ENCODE results near the gene KRT26.

DNA sequence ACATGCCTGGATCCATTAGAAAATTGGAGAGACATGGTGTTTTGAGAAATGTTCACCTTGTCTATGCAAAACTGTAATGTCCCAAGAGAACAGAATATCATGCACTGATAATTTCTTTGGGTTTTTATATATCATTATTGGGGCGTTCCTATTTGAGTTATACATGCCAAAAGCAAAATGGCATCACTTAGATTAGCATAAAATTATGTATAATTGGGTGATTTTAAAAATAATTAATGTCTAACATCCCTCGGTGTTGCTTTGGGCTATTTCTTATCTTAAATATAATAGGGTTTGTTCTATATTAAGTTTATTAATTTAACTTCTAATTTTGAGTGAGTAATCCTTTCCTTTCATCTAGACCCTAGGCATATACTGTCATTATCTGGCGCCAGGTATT lies 27.9 kb upstream of the KRT26 start, which contains the start of gene KRT28:
- TF ChIP-seq GABPA (IDR thresholded peaks at IDR 0.05; ENCODE audit: low read depth) (no peak), POLR2AphosphoS5 (IDR thresholded peaks at IDR 0.05; ENCODE audit: low read depth) (no peak)
- TF ChIP-seq, protein P1, sequence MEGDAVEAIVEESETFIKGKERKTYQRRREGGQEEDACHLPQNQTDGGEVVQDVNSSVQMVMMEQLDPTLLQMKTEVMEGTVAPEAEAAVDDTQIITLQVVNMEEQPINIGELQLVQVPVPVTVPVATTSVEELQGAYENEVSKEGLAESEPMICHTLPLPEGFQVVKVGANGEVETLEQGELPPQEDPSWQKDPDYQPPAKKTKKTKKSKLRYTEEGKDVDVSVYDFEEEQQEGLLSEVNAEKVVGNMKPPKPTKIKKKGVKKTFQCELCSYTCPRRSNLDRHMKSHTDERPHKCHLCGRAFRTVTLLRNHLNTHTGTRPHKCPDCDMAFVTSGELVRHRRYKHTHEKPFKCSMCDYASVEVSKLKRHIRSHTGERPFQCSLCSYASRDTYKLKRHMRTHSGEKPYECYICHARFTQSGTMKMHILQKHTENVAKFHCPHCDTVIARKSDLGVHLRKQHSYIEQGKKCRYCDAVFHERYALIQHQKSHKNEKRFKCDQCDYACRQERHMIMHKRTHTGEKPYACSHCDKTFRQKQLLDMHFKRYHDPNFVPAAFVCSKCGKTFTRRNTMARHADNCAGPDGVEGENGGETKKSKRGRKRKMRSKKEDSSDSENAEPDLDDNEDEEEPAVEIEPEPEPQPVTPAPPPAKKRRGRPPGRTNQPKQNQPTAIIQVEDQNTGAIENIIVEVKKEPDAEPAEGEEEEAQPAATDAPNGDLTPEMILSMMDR (IDR thresholded peaks at IDR 0.05; ENCODE audit: insufficient read depth, low read length) = no peak
- TF ChIP-seq, protein P2, sequence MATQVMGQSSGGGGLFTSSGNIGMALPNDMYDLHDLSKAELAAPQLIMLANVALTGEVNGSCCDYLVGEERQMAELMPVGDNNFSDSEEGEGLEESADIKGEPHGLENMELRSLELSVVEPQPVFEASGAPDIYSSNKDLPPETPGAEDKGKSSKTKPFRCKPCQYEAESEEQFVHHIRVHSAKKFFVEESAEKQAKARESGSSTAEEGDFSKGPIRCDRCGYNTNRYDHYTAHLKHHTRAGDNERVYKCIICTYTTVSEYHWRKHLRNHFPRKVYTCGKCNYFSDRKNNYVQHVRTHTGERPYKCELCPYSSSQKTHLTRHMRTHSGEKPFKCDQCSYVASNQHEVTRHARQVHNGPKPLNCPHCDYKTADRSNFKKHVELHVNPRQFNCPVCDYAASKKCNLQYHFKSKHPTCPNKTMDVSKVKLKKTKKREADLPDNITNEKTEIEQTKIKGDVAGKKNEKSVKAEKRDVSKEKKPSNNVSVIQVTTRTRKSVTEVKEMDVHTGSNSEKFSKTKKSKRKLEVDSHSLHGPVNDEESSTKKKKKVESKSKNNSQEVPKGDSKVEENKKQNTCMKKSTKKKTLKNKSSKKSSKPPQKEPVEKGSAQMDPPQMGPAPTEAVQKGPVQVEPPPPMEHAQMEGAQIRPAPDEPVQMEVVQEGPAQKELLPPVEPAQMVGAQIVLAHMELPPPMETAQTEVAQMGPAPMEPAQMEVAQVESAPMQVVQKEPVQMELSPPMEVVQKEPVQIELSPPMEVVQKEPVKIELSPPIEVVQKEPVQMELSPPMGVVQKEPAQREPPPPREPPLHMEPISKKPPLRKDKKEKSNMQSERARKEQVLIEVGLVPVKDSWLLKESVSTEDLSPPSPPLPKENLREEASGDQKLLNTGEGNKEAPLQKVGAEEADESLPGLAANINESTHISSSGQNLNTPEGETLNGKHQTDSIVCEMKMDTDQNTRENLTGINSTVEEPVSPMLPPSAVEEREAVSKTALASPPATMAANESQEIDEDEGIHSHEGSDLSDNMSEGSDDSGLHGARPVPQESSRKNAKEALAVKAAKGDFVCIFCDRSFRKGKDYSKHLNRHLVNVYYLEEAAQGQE (IDR thresholded peaks at IDR 0.05; ENCODE audit: insufficient replicate concordance, low read depth) = no peak

All from HL-60 (cell line).